ENCODE results near the gene IGSF9. TPM values are rescaled to one million over a fixed set of nuclear protein-coding genes. Genes with fewer than 3 reads are reported as not detected.

The IGSF9 gene
- total and polyA plus RNA-seq, 2 of the 4 experiments (the other 2 are of a cell fraction): 0.05 TPM; not detected in 1

- H2BK20ac ChIP-seq (ENCODE audit: low read depth, low read length): no peak overlapping the region
- no peak overlapping the region for H3K4me3 ChIP-seq (ENCODE audit: insufficient read depth, low read depth, low read length)
- BruUV-seq (replicated peaks): no TSS peak
- peaks cover 2% of the 10 kb centered on the region; the same call in 1 of the 2 replicates for H3K4me1 ChIP-seq (ENCODE audit: control insufficient read depth, insufficient read depth, low read length)
- TF ChIP-seq BHLHE40 (IDR thresholded peaks at IDR 0.05; ENCODE audit: low read depth, low read length) (no peak), USF2 (IDR thresholded peaks at IDR 0.05; ENCODE audit: low read depth, low read length) (no peak), CEBPB (IDR thresholded peaks at IDR 0.05; ENCODE audit: low read depth, low read length) (no peak), RFX5 (IDR thresholded peaks at IDR 0.05; ENCODE audit: low read depth, low read length) (no peak), ELK1 (IDR thresholded peaks at IDR 0.05; ENCODE audit: borderline replicate concordance, low read depth, low read length) (no peak), CHD1 (IDR thresholded peaks at IDR 0.05; ENCODE audit: low read depth, low read length) (no peak), POLR2A (IDR thresholded peaks at IDR 0.05; ENCODE audit: low read depth, low read length) (no peak), MXI1 (IDR thresholded peaks at IDR 0.05; ENCODE audit: borderline replicate concordance, low read depth, low read length) (no peak), NFE2L2 (IDR thresholded peaks at IDR 0.05; ENCODE audit: low read depth, low read length) (no peak), CTCF (conservative IDR thresholded peaks at IDR 0.05; ENCODE audit: low read depth, low read length) (no peak), MAFK (IDR thresholded peaks at IDR 0.05; ENCODE audit: low read depth, low read length) (no peak), SMC3 (IDR thresholded peaks at IDR 0.05; ENCODE audit: low read depth, low read length) (no peak), FOS (IDR thresholded peaks at IDR 0.05; ENCODE audit: low read depth, low read length) (no peak), RCOR1 (IDR thresholded peaks at IDR 0.05; ENCODE audit: insufficient replicate concordance, low read length) (no peak)
- peaks cover 10% of the 10 kb centered on the region for H3K27me3 ChIP-seq (ENCODE audit: control insufficient read depth, insufficient read depth, low read length)
- in situ Hi-C loops (cut with MboI; ENCODE audit: low sequenced_read_pairs) (no loop called here), dilution Hi-C loops (cut with HindIII; ENCODE audit: low sequenced_read_pairs, unreplicated experiment) (no loop called here), intact Hi-C loops (cut with micrococcal nuclease) (no loop called here)
- ATAC-seq (ENCODE audit: low read depth) (no peak), DNase-seq (no peak)
- ChIA-PET CTCF (interaction anchor here (1.7 kb wide), 1 partner anchor 42 kb away, joined by 6 read pairs; no protein-coding TSS in a partner anchor), POLR2A (ENCODE audit: unreplicated experiment) (no interaction called here)
- H3K4me2 ChIP-seq (ENCODE audit: low read depth, low read length): no peak overlapping the region
- no peaks in the 10 kb centered on the region for H3K79me1 ChIP-seq (ENCODE audit: low read depth in 1 of 2, low read length in 2 of 2)
- H2BK15ac ChIP-seq (ENCODE audit: low read depth, low read length): no peak overlapping the region
- no peaks in the 10 kb centered on the region for H3K36me3 ChIP-seq (ENCODE audit: control insufficient read depth, insufficient read depth, low read length)
- no peak overlapping the region for H3K56ac ChIP-seq (ENCODE audit: extremely low read depth, insufficient read depth, low read length)
- H3K9me1 ChIP-seq (ENCODE audit: insufficient read depth, low read length): no peaks in the 10 kb centered on the region
- H4K5ac ChIP-seq (ENCODE audit: low read depth, low read length): no peak overlapping the region
- WGBS, 2 experiments (ENCODE audit: extremely low coverage in 2 of 2, insufficient read length in 1 of 2): no CpG with 5 or more reads among the region's 2 CpGs
- H2AK9ac ChIP-seq (replicated peaks; ENCODE audit: low read depth, low read length, poor library complexity): no peak overlapping the region
- H3K4ac ChIP-seq (ENCODE audit: low read depth, low read length): no peak overlapping the region
- no peak overlapping the region for H3K18ac ChIP-seq (ENCODE audit: low read depth, low read length)
- no peak overlapping the region for H2AFZ ChIP-seq (replicated peaks; ENCODE audit: low read length, poor library complexity)
- no peak overlapping the region for H3K14ac ChIP-seq (replicated peaks; ENCODE audit: low read depth, low read length)
- no peak overlapping the region for H2AK5ac ChIP-seq (ENCODE audit: low read depth, low read length)
- no peaks in the 10 kb centered on the region for H3K9me3 ChIP-seq (ENCODE audit: control insufficient read depth, insufficient read depth, low read length)
- no peaks in the 10 kb centered on the region for H4K20me1 ChIP-seq (ENCODE audit: insufficient read depth, low read length)
- H4K8ac ChIP-seq (ENCODE audit: low read depth in 2 of 2, low read length in 2 of 2): no peak overlapping the region
- H3K23ac ChIP-seq (ENCODE audit: low read depth, low read length): no peak overlapping the region
- no peak overlapping the region for H4K91ac ChIP-seq (ENCODE audit: insufficient read depth, low read depth, low read length)
- no peak overlapping the region for H3K9ac ChIP-seq (ENCODE audit: low read depth, low read length)
- H3K27ac ChIP-seq (ENCODE audit: insufficient read depth, low read length): no peak overlapping the region
- H2BK5ac ChIP-seq (ENCODE audit: low read depth, low read length, poor library complexity, severe bottlenecking): no peak overlapping the region
- no peak overlapping the region for H2BK120ac ChIP-seq (ENCODE audit: low read depth, low read length)
These were observed 19.9 kb upstream of the IGSF9 start for GRCh38 chr1:159965263-159965662.

All from IMR-90 (cell line).